GM19099 (cell line): ENCODE results near the gene NANOS3.

Experiments used
- POLR2A ChIP-seq: IDR thresholded peaks from 3 replicates; pipeline ENCODE4 v1.6.1; 2011; ENCODE audit warnings: low read depth; ENCODE audit not compliant: insufficient read length; ENCODE audit errors: extremely low read depth

NANOS3 gene

GRCh38 chr19:13885826-13886365 is 9.0 kb downstream of the NANOS3 start:
- no peak for TF ChIP-seq POLR2A

- TF ChIP-seq POLR2A = no peak
Measured at GRCh38 chr19:13887018-13887436, 10.1 kb downstream of the NANOS3 start.

GRCh38 chr19:13887517-13887916 is 10.6 kb downstream of the NANOS3 start:
- no peak for TF ChIP-seq POLR2A

- no peak for TF ChIP-seq POLR2A
Measured at GRCh38 chr19:13888281-13888680, 11.3 kb downstream of the NANOS3 start.

GRCh38 chr19:13890136-13890535 is 13.2 kb downstream of the NANOS3 start:
- no peak for TF ChIP-seq POLR2A

GRCh38 chr19:13892870-13893269 is 15.9 kb downstream of the NANOS3 start:
- TF ChIP-seq POLR2A = no peak

GRCh38 chr19:13894552-13894951 is 17.6 kb downstream of the NANOS3 start:
- TF ChIP-seq POLR2A = no peak

- TF ChIP-seq POLR2A = no peak
Measured at GRCh38 chr19:13896227-13896626, 19.3 kb downstream of the NANOS3 start.

- TF ChIP-seq POLR2A = no peak
Measured at GRCh38 chr19:13899393-13899792, 22.5 kb downstream of the NANOS3 start.

- no peak for TF ChIP-seq POLR2A
Measured at GRCh38 chr19:13899912-13900584, 23.1 kb downstream of the NANOS3 start.

GRCh38 chr19:13902993-13903555 is 26.1 kb downstream of the NANOS3 start:
- TF ChIP-seq POLR2A = no peak

- TF ChIP-seq POLR2A = peak; percentile 55
Measured at GRCh38 chr19:13905634-13906520, 28.9 kb downstream of the NANOS3 start, which contains the start of the genes BRME1 and CC2D1A. BRME1 (minus strand) TSS chr19:13906117; CDS start chr19:13904892, 1,225 bp downstream. CC2D1A (plus strand) TSS chr19:13906201; CDS start chr19:13906442, 241 bp downstream.

- TF ChIP-seq POLR2A = no peak
Measured at GRCh38 chr19:13906521-13906904, 29.6 kb downstream of the NANOS3 start.

- TF ChIP-seq POLR2A = no peak
Measured at GRCh38 chr19:13906910-13907309, 30.0 kb downstream of the NANOS3 start.

GRCh38 chr19:13908674-13909073 is 31.7 kb downstream of the NANOS3 start:
- TF ChIP-seq POLR2A = no peak
